Activated naive CD4-positive, alpha-beta T cell treated with anti-CD3 and anti-CD28 coated beads for 36 hours (primary cell): ENCODE measurements around the gene TNS1. TPM values are rescaled to one million over a fixed set of nuclear protein-coding genes. Genes with fewer than 3 reads are reported as not detected.

Experiments used
- CTCF ChIA-PET: fragments of 350-600 bp; sonication (Branson Sonifier 250); formaldehyde crosslinking; loops from one replicate; lab custom pipeline; 2021; ENCODE audit warnings: antibody characterized with exemption; lab: Charles Lee
- DNase-seq: peaks from one replicate; pipeline ENCODE4 v3.0.0-alpha.2; 2020
- H3K27ac Mint-ChIP-seq: one replicate; pipeline ENCODE4 v1.8.0; 2021; ENCODE audit warnings: mild to moderate bottlenecking, mixed read lengths
- H3K27me3 Mint-ChIP-seq: one replicate; pipeline ENCODE4 v1.8.0; 2021; ENCODE audit warnings: low read depth, mixed read lengths
- H3K36me3 Mint-ChIP-seq: one replicate; pipeline ENCODE4 v1.8.0; 2021; ENCODE audit warnings: low read depth, mixed read lengths
- H3K4me1 Mint-ChIP-seq: one replicate; pipeline ENCODE4 v1.8.0; 2021; ENCODE audit warnings: low read depth, mixed read lengths
- H3K4me3 Mint-ChIP-seq: one replicate; pipeline ENCODE4 v1.8.0; 2021; ENCODE audit warnings: mild to moderate bottlenecking, moderate library complexity, mixed read lengths
- H3K9me3 Mint-ChIP-seq: one replicate; pipeline ENCODE4 v1.8.0; 2021; ENCODE audit warnings: mixed read lengths
- intact Hi-C: fragments of 100-400 bp; cut with micrococcal nuclease; formaldehyde crosslinking; loops from one replicate; pipeline ENCODE4 v1.15.1; 2023
- total RNA-seq, 2 experiments: library from RNA; stranded (reverse); gene quantifications; one replicate each; pipeline ENCODE4 v1.2.3, GENCODE V29; 2021

The TNS1 gene
- total RNA-seq, 2 experiments from 2014 or later = 0.40 to 0.74 TPM

DNA sequence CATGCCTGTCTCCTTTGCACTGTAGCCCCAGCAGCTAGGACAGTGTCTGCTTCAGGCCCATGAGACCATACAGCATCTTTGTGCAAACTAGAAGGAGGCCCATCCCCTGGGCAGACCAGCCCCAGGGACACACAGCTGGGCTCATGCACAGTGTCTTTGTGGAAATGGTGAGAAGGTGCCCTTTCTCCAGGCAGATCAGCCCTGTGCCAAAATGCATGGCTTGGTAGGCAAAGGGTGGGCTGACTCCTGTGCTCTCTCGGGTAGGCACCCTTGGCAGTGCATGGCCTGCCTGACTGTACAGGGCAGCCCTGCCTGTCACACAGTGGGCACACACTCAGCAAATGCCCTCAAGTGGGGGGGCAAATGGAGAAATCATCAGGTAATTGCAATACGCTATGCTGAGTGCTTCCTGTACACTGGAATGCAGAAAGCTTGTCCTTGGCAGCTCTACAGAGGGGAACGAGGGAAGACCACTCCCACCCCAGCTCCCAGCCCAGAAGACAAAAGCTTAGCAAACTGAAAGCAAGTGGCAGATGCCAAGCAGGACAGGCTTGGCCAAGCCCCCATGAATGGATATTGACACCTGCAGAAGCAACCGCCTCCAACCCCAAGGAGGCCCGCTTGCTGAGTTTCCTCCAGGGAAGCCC lies 21.6 kb downstream of the TNS1 start:
- Mint-ChIP-seq H3K4me3 (no peak overlapping the region), H3K9me3 (no peaks in the 10 kb centered on the region), H3K27me3 (no peaks in the 10 kb centered on the region), H3K27ac (no peak overlapping the region), H3K36me3 (no peaks in the 10 kb centered on the region), H3K4me1 (no peaks in the 10 kb centered on the region)
- intact Hi-C loops = no loop called here
- CTCF ChIA-PET = no interaction called here
- DNase-seq = no peak

DNA sequence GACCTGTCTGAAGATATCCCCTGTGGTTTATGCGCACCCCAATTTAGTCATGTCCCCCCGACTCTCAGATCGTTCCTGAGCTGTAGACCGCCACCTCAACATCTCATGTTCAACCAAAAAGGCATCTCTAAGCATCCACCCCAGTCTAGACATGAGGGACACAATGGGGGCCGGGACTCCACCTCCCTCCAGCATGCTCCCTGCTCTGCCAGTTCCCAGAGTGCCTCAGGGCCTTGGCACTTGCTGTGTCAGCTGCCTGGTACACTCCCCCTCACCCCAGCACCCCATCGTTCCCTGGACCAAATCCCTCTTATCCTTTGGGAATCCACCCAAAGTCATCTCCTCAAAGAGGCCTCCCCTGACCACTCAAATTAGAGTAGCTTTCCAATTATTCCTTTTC lies 22.2 kb downstream of the TNS1 start:
- Mint-ChIP-seq H3K27me3 (no peaks in the 10 kb centered on the region), H3K27ac (no peak overlapping the region), H3K4me3 (no peak overlapping the region), H3K9me3 (no peaks in the 10 kb centered on the region), H3K36me3 (no peaks in the 10 kb centered on the region), H3K4me1 (no peaks in the 10 kb centered on the region)
- intact Hi-C loops = no loop called here
- no peak for DNase-seq
- CTCF ChIA-PET = no interaction called here

DNA sequence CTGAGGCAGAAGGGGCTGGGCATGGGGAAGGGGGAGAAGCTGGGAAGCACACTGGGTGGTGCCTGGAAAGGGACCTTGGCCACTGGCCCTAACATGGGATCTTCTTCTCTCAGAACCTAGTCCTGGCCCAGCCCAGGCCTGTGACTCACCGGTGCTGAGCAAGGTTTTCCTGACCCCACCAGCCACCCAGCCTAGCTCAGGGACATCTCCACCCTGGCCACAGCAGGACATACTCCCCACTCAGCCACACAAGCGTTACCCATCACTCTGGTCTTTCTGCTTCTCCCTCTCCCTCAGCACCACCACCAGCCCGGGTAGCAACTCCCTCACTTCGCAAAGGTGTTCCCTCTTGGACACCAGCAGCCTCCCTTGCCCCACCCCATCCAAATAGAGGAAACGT lies 22.8 kb downstream of the TNS1 start:
- no peaks in the 10 kb centered on the region for H3K36me3 Mint-ChIP-seq
- intact Hi-C loops = no loop called here
- no peaks in the 10 kb centered on the region for H3K27me3 Mint-ChIP-seq
- no peak for DNase-seq
- no peak overlapping the region for H3K4me3 Mint-ChIP-seq
- H3K27ac Mint-ChIP-seq = no peak overlapping the region
- H3K9me3 Mint-ChIP-seq = no peaks in the 10 kb centered on the region
- CTCF ChIA-PET = no interaction called here
- H3K4me1 Mint-ChIP-seq = no peaks in the 10 kb centered on the region

DNA sequence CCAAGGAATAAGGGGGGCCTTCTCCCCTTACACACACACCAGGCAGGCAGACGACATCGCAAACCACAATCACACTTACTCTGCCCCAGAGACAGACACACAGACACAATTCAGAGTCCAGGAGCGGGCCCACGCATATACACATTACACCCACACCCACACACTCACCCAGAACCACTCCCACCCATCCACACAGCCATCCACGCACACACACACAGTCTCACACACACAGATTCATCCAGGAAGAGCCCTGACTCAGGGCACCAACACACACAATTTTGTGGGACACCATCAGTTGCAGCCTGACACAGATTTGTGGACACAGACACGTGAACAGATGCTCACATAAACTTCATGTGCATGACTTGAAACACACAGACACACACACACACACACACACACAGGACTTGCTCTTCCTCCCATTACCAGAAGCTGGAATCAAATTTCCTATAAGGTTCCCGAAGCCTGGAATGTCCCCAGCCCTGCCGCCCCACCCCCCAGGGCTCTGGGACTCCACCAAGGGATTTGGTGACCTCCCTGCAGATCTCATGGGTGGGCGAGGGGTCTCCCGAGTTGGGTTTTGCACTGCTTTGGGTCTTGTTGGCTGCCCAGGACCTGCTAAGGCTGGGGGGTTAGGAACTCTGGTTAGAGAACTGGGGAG lies 23.5 kb downstream of the TNS1 start:
- Mint-ChIP-seq H3K27me3 (peaks cover 1% of the 10 kb centered on the region), H3K9me3 (no peaks in the 10 kb centered on the region), H3K4me1 (no peaks in the 10 kb centered on the region), H3K36me3 (no peaks in the 10 kb centered on the region), H3K27ac (no peak overlapping the region), H3K4me3 (no peak overlapping the region)
- no peak for DNase-seq
- CTCF ChIA-PET = no interaction called here
- intact Hi-C loops = no loop called here

DNA sequence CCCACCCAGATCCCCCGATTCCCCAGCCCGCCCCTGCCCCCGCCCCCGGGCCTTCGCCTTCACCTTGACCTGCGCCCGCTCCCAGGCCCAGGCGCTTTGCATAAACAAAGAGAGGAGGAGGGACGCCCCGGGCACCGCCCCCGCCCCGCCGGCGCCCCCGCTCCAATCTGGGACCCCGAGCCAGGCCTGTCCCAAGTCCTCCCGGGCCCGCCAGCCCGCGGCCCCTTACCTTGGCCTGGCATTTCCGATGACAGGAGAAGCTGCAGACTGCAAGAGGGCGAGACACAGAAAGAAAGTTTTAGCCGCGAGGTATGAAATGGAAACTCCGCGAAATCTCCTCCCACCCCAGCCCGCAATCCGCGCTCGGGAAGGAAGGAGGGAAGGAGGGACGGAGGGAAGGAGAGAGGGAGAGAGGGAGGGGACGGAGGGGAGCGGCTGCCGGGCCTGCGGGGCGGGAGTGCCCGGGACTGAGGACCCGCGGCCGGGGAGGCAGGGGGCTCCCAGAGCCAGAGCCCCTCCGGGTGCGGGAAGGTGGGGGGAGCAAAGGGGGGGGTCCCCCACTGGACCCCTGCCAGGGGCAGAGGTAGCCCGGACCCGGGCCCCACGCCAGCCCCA lies 24.2 kb downstream of the TNS1 start:
- no peak for DNase-seq
- H3K9me3 Mint-ChIP-seq = no peaks in the 10 kb centered on the region
- H3K36me3 Mint-ChIP-seq = no peaks in the 10 kb centered on the region
- H3K27ac Mint-ChIP-seq = no peak overlapping the region
- no peaks in the 10 kb centered on the region for H3K4me1 Mint-ChIP-seq
- intact Hi-C loops = no loop called here
- CTCF ChIA-PET = no interaction called here
- no peak overlapping the region for H3K4me3 Mint-ChIP-seq
- peaks cover 2% of the 10 kb centered on the region for H3K27me3 Mint-ChIP-seq

DNA sequence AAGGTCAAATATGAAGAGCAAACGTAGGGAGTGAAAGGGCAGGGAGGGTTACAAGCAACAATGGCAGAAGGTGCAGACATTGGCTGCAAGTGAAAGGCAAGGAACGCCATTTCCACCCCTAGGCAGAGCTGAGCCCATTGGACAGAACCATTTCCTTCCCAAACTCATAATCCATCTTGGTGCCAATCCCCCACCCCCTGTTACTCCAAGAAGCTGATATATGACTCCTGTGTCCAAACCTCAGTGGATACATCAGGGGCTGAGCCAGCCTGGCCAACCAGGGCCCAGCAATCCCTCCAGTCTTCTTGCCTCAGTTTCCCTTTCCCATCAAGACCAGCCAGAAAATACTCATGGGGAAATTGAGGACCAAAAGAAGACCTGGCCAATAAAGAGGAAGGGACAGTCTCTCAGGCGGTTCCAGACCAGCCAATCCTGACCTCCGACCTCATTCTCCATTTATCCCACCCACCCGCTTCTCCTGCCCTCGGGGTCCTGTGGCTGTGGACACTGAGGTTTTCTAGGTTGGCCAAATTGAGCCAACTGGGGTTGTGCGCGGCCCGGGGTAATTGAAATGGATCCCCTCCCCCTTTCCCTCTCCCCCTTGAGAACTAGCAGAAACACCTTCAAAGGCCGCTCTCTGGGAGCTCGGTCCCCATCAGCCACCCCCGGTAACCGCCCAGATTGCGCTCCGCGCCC lies 24.8 kb downstream of the TNS1 start:
- H3K9me3 Mint-ChIP-seq = no peaks in the 10 kb centered on the region
- no peak for DNase-seq
- no peaks in the 10 kb centered on the region for H3K36me3 Mint-ChIP-seq
- H3K4me3 Mint-ChIP-seq = no peak overlapping the region
- H3K27me3 Mint-ChIP-seq = peaks cover 2% of the 10 kb centered on the region
- no peaks in the 10 kb centered on the region for H3K4me1 Mint-ChIP-seq
- no peak overlapping the region for H3K27ac Mint-ChIP-seq
- CTCF ChIA-PET = no interaction called here
- intact Hi-C loops = no loop called here

DNA sequence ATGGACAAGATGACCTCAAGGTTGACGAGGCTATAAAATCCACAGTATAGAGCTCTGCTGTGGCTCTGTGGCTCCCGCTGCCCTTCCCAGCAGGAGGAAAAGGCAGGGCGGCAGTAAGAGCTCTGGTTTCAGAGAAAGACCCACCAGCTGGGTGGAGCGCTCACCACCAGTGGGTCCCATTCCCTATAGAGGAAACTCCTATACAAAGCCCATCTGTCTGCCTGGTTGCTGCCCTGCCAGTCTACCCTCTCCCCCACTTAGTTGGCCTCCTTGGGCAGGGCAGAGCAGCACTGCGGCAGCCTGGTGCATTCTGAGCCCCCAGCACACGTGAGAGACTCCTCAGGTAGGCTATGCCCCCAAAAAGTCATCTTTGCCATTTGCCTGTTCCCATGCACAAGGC lies 26.5 kb downstream of the TNS1 start:
- Mint-ChIP-seq H3K27me3 (peaks cover 2% of the 10 kb centered on the region), H3K4me3 (no peak overlapping the region), H3K9me3 (no peaks in the 10 kb centered on the region), H3K4me1 (no peaks in the 10 kb centered on the region), H3K27ac (no peak overlapping the region), H3K36me3 (no peaks in the 10 kb centered on the region)
- DNase-seq = no peak
- CTCF ChIA-PET = no interaction called here
- intact Hi-C loops = no loop called here

DNA sequence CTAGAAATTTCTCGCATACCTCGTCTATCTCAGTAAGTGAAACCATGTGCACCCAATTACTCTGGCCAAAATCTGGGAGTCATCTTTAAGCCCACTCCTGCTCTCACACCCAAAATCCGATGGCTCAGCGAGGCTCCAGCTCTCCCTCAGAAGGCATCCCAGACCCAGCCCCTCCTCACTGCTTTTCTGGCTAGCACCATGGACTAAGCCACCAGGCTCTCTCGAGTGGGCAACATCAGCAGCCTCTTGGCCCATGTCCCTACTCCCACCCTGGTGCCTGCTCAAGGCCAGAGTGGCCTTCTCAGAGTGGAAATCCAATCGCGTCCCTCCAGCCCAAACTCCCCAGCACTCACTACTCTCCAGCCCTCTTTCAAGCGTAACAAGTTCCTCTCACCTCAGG lies 27.2 kb downstream of the TNS1 start:
- no peaks in the 10 kb centered on the region for H3K36me3 Mint-ChIP-seq
- peaks cover 2% of the 10 kb centered on the region for H3K27me3 Mint-ChIP-seq
- CTCF ChIA-PET = interaction anchor here (0.8 kb wide), 1 partner anchor 12 kb away, joined by 3 read pairs; no protein-coding TSS in a partner anchor
- H3K4me1 Mint-ChIP-seq = no peaks in the 10 kb centered on the region
- H3K27ac Mint-ChIP-seq = no peak overlapping the region
- no peaks in the 10 kb centered on the region for H3K9me3 Mint-ChIP-seq
- intact Hi-C loops = no loop called here
- no peak overlapping the region for H3K4me3 Mint-ChIP-seq
- DNase-seq = no peak

DNA sequence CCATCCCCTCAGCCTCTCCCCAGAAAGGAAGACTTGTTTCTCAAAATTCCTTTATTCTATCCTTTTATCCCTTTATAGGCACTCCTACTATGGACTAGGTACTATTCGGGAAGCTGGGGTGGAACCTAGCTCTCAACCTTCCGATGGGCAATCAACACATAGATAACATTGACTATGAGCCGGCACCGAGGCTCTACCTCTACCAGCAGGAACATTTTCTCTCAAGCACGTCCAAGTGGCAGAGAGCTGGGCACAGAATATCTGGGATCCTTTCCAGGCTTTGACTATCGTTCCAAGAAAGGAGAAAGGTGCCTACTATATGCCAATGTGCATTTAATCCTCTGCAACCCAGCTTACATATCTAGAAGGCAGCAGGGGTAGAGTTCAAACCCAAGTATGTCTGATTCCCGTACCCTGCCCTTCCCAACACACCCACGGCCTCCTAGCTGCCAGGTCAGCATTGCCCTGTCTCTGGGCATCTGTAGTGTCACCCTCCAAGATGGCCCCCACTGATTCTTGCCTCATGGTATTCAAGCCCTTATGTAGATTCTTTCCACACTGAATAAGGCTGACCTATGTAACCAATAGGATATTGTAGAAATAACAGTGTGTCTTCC lies 28.3 kb downstream of the TNS1 start:
- H3K4me1 Mint-ChIP-seq = no peaks in the 10 kb centered on the region
- H3K36me3 Mint-ChIP-seq = no peaks in the 10 kb centered on the region
- no peaks in the 10 kb centered on the region for H3K9me3 Mint-ChIP-seq
- DNase-seq = no peak
- CTCF ChIA-PET = interaction anchor here (0.6 kb wide), 1 partner anchor 1559 kb away, joined by 5 read pairs; no protein-coding TSS in a partner anchor
- peaks cover 6% of the 10 kb centered on the region for H3K27me3 Mint-ChIP-seq
- intact Hi-C loops = no loop called here
- H3K27ac Mint-ChIP-seq = no peak overlapping the region
- no peak overlapping the region for H3K4me3 Mint-ChIP-seq

DNA sequence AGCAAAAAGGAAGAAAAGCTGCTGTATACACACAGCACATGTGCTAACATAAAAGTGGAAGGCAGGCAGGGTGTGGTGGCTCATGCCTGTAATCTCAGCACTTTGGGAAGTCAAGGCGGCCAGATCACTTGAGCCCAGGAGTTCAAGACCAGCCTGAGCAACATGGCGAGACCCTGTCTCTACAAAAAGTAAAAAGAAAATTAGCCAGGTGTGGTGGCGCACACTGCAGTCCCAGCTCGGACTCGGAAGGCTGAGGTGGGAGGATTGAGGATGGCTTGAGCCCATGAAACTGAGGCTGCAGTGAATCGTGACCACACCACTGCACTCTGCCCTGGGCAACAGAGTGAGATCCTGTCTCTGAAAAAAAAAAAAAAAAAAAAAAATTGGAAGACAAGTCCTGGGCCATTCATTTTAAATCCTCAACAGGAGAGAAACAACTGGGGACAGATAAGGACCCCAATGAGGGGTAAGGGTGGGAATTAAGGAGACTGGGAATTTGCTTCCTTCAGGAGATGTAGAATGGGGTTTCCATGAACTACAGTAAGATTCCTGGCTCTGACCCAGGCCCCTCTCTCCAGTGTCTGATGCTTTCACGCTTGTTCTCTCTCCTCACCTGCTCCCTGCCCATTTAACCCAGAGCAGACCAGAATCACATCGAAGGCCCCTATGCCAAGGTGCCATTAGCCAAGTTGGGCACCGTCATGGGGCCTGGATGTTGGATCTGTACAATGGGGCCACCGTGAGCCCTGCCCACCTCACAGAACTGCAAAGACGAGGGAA lies 29.6 kb downstream of the TNS1 start:
- intact Hi-C loops = no loop called here
- Mint-ChIP-seq H3K4me1 (no peaks in the 10 kb centered on the region), H3K4me3 (no peak overlapping the region), H3K27ac (no peak overlapping the region), H3K27me3 (peaks cover 6% of the 10 kb centered on the region), H3K36me3 (no peaks in the 10 kb centered on the region), H3K9me3 (no peaks in the 10 kb centered on the region)
- CTCF ChIA-PET = no interaction called here
- no peak for DNase-seq

DNA sequence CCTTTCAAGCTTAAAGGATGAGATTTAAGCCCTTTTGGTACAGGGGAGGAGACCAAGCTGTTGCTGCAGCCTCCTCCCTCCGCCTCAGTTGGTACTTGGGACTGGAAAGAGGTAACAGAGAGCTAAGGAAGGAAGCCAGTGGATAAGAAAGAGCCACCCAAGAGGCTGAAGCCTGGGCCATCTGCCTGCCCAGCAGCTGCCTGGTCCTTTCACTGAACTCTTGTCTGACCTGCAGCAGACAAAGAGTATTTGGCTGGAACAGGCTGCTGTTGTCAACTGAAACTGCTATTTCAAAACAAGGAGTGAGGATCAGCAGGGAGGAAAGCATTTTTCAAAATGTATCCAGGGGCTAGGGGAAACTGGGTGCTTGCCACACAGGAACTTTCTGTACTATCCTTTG lies 30.3 kb downstream of the TNS1 start:
- intact Hi-C loops = no loop called here
- no peak for DNase-seq
- Mint-ChIP-seq H3K4me1 (no peaks in the 10 kb centered on the region), H3K9me3 (no peaks in the 10 kb centered on the region), H3K4me3 (no peak overlapping the region), H3K27me3 (peaks cover 6% of the 10 kb centered on the region), H3K27ac (no peak overlapping the region), H3K36me3 (no peaks in the 10 kb centered on the region)
- CTCF ChIA-PET = interaction anchor here (1.2 kb wide), 1 partner anchor 183 kb away, joined by 3 read pairs; no protein-coding TSS in a partner anchor
